HG03521 (cell line): ENCODE measurements around the gene CELF4.

Experiments used
- ATAC-seq: cut with Tn5 transposase; IDR thresholded peaks from one replicate; pipeline ENCODE4 v1.9.1; 2021; ENCODE audit warnings: mild to moderate bottlenecking, moderate library complexity; ENCODE audit not compliant: unreplicated experiment

The CELF4 gene

DNA sequence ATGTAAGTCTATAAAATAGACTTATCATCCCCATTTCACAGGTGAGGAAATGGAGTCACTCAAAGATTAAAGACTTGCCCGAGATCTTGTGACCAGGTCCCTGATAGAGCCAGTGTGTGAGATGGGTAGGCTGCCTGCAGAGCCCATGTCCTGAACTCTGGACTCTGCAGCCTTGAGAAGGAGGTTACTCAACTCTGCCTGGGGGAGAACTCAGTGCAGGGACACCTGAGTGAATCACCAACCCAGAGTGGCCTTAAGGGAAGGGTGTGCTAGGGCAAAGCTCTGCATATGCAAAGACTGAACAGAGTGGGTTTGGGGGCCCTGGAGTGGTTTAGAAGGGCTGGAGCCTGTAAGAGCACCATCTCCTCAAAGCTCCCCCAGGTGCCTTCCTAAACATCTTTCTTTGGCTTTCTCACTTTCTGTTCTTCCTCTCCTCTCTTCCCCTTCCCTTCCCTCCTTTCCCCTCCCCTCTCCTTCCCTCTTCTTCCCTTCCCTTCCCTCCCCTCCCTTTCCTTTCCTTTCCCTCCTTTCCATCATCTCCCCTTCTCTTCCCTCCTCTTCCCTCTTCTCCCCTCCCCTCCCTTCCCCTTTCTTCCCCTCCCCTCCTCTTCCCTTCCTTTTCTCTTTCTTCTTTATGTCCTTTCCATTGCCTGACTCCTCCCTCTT, 67.6 kb downstream of the CELF4 start:
- ATAC-seq = no peak

DNA sequence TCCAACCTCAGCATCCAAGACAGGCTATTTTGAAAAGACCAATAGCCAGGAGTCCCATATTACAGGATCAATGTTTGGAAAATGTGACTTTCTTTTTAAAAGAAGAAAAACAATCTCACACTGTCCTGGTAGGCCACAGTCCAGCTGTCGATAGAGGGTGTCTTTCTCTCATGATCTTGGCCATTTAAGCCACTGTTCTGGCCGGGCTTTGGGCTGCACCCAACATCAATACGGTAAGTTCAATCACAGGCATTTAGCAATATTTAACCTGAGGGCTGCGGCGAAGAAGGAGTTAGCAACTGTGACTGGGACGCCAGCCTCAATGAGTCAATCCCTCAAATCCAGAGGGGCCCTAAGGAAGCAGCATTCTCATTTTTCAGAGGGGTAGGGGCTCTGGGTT, 69.0 kb downstream of the CELF4 start:
- no peak for ATAC-seq

DNA sequence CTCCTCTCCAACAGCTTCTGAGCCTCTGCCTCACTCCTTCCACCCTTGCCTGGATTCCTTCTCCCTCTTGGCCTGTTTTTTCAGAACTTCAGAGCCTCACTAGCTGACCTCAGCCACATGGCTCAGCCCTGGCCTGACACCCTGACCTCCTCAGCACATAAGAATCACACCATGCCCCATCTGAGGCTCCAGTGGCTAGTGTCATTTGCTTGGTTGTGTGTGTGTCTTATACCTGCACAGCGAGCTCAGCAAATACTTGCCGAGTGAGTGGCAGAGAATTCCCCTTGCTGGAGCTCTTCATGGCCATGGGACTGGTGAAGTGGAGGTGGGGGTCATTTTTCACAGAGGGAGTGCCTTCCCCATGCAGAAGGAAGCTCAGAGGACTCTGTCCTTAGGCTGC, 70.2 kb downstream of the CELF4 start:
- no peak for ATAC-seq

DNA sequence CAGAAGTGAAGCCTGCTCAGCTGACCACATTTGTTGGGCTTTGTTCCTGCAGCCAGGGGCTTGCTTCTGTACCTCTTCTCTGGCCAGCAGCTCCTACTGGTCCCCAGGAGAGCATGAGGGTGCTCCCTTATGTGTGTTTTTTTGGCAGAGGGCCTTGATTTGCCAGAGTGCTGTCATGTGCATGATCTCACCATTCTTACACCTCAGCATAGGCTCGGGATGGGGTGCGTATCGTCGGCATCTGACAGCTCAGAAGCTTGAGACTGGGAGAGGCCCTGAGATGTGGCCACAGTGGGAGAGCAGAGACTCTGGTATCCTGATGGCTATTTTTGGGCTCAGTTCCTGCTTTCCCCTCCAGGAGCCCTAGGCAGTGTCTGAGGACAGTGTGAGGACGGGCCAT, 71.2 kb downstream of the CELF4 start:
- ATAC-seq = no peak

DNA sequence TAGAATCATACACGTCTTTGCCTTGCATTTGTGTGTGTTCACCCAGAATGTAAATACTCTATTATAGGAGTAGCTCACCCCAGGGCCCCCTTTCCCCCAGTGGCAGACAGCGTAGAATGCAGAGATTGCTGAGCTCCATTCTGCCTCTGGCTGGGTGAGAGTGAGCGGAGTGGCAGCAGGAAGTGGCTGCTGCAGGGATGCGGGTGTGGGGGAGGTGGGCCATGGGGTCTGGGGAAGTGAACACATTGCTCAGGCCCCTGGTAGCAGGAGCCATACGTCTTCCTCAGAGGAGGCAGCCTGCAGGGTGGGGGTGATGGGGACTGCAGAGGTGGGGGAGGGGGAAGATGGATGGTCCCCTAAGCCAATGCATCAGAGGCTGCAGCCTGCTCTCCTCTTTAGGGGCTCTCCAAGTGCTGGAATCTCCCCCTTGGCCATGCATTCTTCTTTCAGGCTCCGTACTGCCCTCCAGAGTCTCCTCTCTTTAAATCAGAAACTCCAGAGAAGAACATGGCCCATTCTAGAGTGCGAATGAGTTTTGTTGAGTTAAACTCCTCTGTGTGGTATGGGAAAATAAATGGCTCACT, 72.2 kb downstream of the CELF4 start:
- ATAC-seq = no peak

GRCh38 chr18:37492952-37493351, 72.6 kb downstream of the CELF4 start:
- no peak for ATAC-seq

- no peak for ATAC-seq
Observed at GRCh38 chr18:37491526-37491925, 74.1 kb downstream of the CELF4 start.

GRCh38 chr18:37489998-37490397, 75.6 kb downstream of the CELF4 start:
- no peak for ATAC-seq

GRCh38 chr18:37489011-37489410, 76.6 kb downstream of the CELF4 start:
- no peak for ATAC-seq

- ATAC-seq = no peak
Observed at GRCh38 chr18:37487400-37487867, 78.2 kb downstream of the CELF4 start.

- ATAC-seq = no peak
Observed at GRCh38 chr18:37486848-37487247, 78.8 kb downstream of the CELF4 start.

DNA sequence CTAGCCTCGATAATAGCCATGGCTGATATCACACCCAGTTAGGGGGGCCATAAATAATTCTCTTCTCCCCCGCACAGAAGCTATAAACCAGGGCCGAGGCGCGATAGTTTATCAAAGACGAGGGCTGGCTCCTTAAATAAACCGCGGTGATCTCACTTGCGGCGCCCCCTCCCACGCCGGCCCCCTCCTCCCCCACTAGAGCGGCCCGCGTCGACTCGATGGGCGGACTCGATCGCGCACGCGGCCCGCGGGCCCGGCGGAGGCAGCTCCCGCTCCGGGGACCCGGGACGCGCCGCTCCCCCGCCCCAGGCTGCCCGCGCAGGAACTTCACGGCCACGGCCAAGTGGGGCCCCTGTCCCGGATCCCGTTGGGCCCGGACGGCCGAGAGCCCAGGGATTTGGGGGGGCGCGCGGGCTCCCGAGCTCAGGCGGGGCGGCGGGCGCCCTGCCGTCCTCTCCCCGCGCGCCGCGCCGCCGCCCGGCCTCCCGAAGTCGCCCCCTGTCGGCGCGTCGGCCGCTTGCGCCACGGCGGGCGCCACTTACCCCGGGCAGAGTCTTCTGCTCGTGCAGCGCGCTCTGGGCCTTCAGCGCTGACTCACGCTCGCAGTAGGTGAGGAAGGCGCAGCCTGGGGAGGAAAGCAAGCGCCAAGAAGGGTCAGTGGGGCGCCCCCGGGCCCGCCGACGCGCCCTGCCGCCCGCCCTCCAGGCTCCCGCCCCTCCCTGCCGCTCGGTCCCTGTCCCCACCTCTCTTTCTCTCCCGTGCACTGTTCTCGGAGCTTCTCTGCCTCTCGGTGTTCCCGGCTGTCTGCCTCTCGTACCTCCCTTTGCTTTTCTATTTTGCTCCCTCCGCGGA, 80.4 kb downstream of the CELF4 start:
- no peak for ATAC-seq

- ATAC-seq = no peak
Observed at GRCh38 chr18:37483984-37484819, 81.4 kb downstream of the CELF4 start.

DNA sequence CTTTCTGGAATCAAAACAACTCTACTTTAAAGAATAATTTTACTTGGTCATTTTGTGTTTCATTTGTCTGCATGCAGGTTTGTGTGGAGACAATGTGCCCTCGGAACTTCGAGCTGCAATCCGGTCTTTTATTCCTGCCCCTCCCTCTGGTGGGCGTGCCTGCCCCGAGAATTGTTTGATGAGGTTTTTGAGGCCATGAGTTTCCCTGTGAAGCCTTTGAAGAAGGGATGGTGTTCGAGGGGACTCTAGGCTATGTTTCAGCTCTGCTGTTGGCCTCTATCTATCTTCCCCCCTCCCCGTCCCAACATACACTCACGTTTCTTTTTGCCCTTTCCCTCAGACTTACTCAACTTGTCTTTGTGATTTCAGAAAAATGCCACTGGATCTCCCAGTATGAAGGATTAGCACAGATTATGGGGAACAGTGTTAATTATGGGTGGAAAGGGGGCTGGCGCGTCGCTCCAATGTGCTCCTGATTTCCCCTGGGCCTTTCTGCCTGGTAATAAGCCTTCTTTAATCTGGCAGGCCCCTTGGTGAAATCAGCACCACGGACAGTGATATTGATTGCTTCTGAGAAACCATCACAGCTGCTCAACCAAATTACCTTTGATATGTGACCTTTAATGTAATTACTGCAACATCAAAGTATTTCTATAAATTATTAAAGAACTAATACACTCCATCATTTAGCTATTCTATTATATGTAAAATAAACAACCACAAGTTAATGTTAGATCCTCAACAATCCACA, 82.2 kb downstream of the CELF4 start:
- no peak for ATAC-seq

- ATAC-seq = no peak
Observed at GRCh38 chr18:37482433-37482832, 83.2 kb downstream of the CELF4 start.

GRCh38 chr18:37482002-37482401, 83.6 kb downstream of the CELF4 start:
- ATAC-seq = no peak

DNA sequence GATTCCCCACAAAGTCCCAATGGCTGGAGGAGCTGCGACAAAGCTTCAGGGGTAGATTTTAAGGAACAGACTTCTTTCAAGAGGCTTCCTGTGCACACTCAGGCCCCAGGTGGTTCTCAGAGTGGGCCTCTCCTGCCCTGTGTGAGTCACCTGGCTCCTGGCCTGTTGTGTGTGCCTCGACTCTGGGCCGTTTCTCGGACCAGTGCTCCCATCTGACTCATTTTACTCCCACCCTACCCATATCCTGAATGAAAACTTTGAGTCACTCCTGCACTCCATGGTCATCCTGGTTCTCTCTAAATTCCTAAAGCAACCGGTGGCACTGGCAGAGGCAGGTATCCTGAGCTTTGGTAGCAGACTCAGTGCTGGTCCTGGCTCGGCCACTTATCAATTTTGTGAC, 84.1 kb downstream of the CELF4 start:
- no peak for ATAC-seq

DNA sequence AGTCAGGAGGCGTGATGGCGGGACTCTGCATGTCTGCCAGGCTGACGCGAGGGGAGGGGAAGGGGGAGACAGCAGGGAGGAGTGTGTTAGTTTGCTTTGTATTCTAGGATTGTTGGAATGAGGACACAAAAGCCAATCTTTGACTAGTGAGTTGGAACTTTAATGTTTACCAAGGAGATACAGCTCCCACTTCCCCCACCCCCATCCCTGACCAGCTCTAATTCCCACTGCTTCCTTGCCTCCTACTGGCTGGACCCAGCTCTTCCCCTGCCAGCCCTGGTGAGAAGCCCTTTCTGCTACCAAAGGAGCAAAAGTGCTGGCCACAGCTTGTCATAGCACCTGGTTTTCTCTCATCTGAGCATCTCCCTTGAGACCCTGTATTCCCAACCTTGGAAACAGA, 84.5 kb downstream of the CELF4 start:
- no peak for ATAC-seq

DNA sequence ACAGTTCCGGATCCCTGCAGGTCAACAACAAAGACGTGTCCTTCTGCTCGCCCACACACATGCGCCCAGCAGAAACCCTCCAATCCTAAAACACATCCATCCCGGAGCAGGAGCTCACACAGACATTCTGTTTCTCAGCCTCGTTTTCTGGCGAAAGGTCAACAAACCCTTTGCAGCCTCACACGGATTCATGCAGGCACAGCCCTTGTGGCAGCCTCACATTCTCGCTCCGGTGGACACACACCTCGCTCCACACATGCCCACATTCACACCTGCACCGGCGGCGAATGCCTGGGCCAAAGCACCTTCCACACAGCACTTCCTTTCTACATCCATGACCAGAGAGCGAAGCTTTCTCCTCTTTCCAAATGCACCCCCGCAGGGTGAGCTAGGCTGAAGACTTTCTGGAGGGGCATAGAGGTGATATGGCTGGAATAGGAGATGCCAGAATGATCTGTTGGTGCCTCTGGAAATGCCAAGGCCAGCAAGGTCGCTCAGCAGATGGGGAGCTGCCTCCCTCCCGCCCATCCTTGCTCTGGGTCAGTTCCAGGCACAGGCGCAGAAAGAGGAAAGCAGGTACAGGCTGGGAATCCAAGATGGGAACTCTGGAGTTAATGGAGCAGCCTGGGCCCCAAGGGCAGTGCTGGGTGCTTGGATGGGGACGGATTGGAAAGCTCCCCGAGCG, 88.8 kb downstream of the CELF4 start:
- no peak for ATAC-seq

DNA sequence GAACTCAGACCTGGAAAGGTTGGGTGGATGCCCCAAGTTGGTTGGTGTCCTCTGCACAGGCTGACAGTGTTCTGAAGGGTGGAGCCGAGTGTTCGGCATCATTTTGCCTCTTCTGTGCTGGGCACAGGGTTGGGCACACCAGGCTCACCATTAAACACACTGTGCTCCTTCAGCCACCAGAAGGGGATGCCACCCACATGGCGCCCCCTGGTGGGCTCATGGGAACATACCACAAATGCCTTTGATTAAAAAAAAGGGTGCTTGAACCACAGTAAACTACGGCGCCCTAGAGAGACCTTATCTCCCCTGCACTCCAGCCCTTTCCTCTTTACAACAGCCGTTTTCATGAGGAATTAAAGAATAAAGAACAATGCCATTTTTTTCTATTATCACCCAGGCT, 89.4 kb downstream of the CELF4 start:
- ATAC-seq = no peak
